ENCODE measurements around the gene GATAD2B. TPM values are rescaled to one million over a fixed set of nuclear protein-coding genes. Genes with fewer than 3 reads are reported as not detected.

GATAD2B gene
- total RNA-seq, 5 donors from 2014 or later (not counting 1 experiment from before 2014, with no cell fraction given): 94.6 to 107 (median 103) TPM

- H3K4me3 ChIP-seq (ENCODE audit: control insufficient read depth in 1 of 2, extremely low read depth in 1 of 2, low read length in 1 of 2): peak overlapping the region; percentile 82 to 95
- H3K4me1 ChIP-seq (ENCODE audit: control insufficient read depth in 1 of 2, extremely low read depth in 1 of 2, insufficient read depth in 2 of 2, low read length in 2 of 2): peaks cover 21 to 53% of the 10 kb centered on the region in 2 experiments
- H3K36me3 ChIP-seq (ENCODE audit: control insufficient read depth in 2 of 2, extremely low read depth in 1 of 2, insufficient read depth in 1 of 2, low read length in 1 of 2): peaks cover 6 to 34% of the 10 kb centered on the region in 2 donors
- H3K9me3 ChIP-seq: no peaks in the 10 kb centered on the region
- H3K27me3 ChIP-seq (replicated peaks in 1 of 2; ENCODE audit: control insufficient read depth in 2 of 2, extremely low read depth in 1 of 2, insufficient read depth in 2 of 2, low read length in 1 of 2): no peaks in the 10 kb centered on the region
- peak overlapping the region; percentile 89 for H3K27ac ChIP-seq (ENCODE audit: low read length)
- Mint-ChIP-seq H3K4me3 (peak overlapping the region; percentile 95 to 97 (median 97)), H3K27me3 (no peaks in the 10 kb centered on the region), H3K9me3 (no peaks in the 10 kb centered on the region), H3K36me3 (peaks cover 18% of the 10 kb centered on the region), H3K27ac (peak overlapping the region; percentile 96), H3K4me1 (peaks cover 50 to 63% (median 57%) of the 10 kb centered on the region in 3 donors)
- POLR2A ChIA-PET: interaction anchor here (0.7 to 1.6 kb wide), 4 partner anchors 9 to 149 kb away, joined by 3 to 9 read pairs (median 4); no protein-coding TSS in a partner anchor
- 15% methylated on average over 4 of the region's 6 CpGs for WGBS (ENCODE audit: insufficient coverage)
- DNase-seq (no peak), ATAC-seq (replicated peaks in 1 of 4) (no peak)
- CTCF ChIA-PET: interaction anchor here (0.6 to 1.9 kb wide), 4 partner anchors 9 to 85 kb away, joined by 3 to 7 read pairs (median 4); partner anchors contain the start of genes CREB3L4 (in 1 of the 2) and DENND4B (in 1 of the 2)
Measured at GRCh38 chr1:153956997-153957715, 34.4 kb upstream of the GATAD2B start.

- Mint-ChIP-seq H3K4me3 (peak overlapping the region in 1 of 3 donors; percentile 97), H3K27ac (peak overlapping the region in 1 of 2 donors; percentile 36), H3K36me3 (peaks cover 31% of the 10 kb centered on the region), H3K9me3 (no peaks in the 10 kb centered on the region), H3K27me3 (no peaks in the 10 kb centered on the region), H3K4me1 (peaks cover 42 to 58% (median 47%) of the 10 kb centered on the region in 3 donors)
- Histone ChIP-seq H3K27me3 (replicated peaks in 1 of 2; ENCODE audit: control insufficient read depth in 2 of 2, extremely low read depth in 1 of 2, insufficient read depth in 2 of 2, low read length in 1 of 2) (no peaks in the 10 kb centered on the region), H3K4me3 (ENCODE audit: control insufficient read depth in 1 of 2, extremely low read depth in 1 of 2, low read length in 1 of 2) (no peak overlapping the region), H3K36me3 (ENCODE audit: control insufficient read depth in 2 of 2, extremely low read depth in 1 of 2, insufficient read depth in 1 of 2, low read length in 1 of 2) (peaks cover 14 to 54% of the 10 kb centered on the region in 2 donors), H3K9me3 (no peaks in the 10 kb centered on the region), H3K27ac (ENCODE audit: low read length) (no peak overlapping the region), H3K4me1 (ENCODE audit: control insufficient read depth in 1 of 2, extremely low read depth in 1 of 2, insufficient read depth in 2 of 2, low read length in 2 of 2) (peaks cover 21 to 53% of the 10 kb centered on the region in 2 experiments)
- ATAC-seq (replicated peaks in 1 of 4): no peak
- ChIA-PET CTCF (interaction anchor here in 1 of 2 donors (0.7 kb wide), 2 partner anchors 23 to 147 kb away, joined by 7 to 8 read pairs; partner anchors contain the start of gene JTB), POLR2A (no interaction called here)
- 100% methylated on average over 1 of the region's 10 CpGs for WGBS (ENCODE audit: insufficient coverage)
- DNase-seq: no peak
Measured at GRCh38 chr1:153954826-153955225, 32.1 kb upstream of the GATAD2B start.

- Mint-ChIP-seq H3K9me3 (no peaks in the 10 kb centered on the region), H3K4me3 (peak overlapping the region in 2 of 3 donors; percentile 17 to 60), H3K36me3 (peaks cover 31% of the 10 kb centered on the region), H3K27me3 (no peaks in the 10 kb centered on the region), H3K27ac (peak overlapping the region; percentile 74 to 76), H3K4me1 (peaks cover 42 to 54% (median 47%) of the 10 kb centered on the region in 3 donors)
- ATAC-seq (replicated peaks in 1 of 4): no peak
- ChIA-PET CTCF (interaction anchor here in 1 of 2 donors (0.6 to 1.0 kb wide), 2 partner anchors 22 to 33 kb away, joined by 3 to 4 read pairs; no protein-coding TSS in a partner anchor), POLR2A (interaction anchor here in 1 of 2 donors (0.6 kb wide), 1 partner anchor 1581 kb away, joined by 4 read pairs; no protein-coding TSS in a partner anchor)
- no peak for DNase-seq
- Histone ChIP-seq H3K9me3 (no peaks in the 10 kb centered on the region), H3K27ac (ENCODE audit: low read length) (no peak overlapping the region), H3K4me3 (ENCODE audit: control insufficient read depth in 1 of 2, extremely low read depth in 1 of 2, low read length in 1 of 2) (no peak overlapping the region), H3K27me3 (replicated peaks in 1 of 2; ENCODE audit: control insufficient read depth in 2 of 2, extremely low read depth in 1 of 2, insufficient read depth in 2 of 2, low read length in 1 of 2) (no peaks in the 10 kb centered on the region), H3K4me1 (ENCODE audit: control insufficient read depth in 1 of 2, extremely low read depth in 1 of 2, insufficient read depth in 2 of 2, low read length in 2 of 2) (peaks cover 21 to 51% of the 10 kb centered on the region in 2 experiments), H3K36me3 (ENCODE audit: control insufficient read depth in 2 of 2, extremely low read depth in 1 of 2, insufficient read depth in 1 of 2, low read length in 1 of 2) (peaks cover 18 to 59% of the 10 kb centered on the region in 2 donors)
- WGBS (ENCODE audit: insufficient coverage): 94% methylated on average over 3 of the region's 4 CpGs
Measured at GRCh38 chr1:153953859-153954365, 31.1 kb upstream of the GATAD2B start.

GRCh38 chr1:153951801-153952200, 29.0 kb upstream of the GATAD2B start:
- Histone ChIP-seq H3K36me3 (ENCODE audit: control insufficient read depth in 2 of 2, extremely low read depth in 1 of 2, insufficient read depth in 1 of 2, low read length in 1 of 2) (peaks cover 19 to 76% of the 10 kb centered on the region in 2 donors), H3K4me1 (ENCODE audit: control insufficient read depth in 1 of 2, extremely low read depth in 1 of 2, insufficient read depth in 2 of 2, low read length in 2 of 2) (peaks cover 13 to 45% of the 10 kb centered on the region in 2 experiments), H3K27ac (ENCODE audit: low read length) (no peak overlapping the region), H3K4me3 (ENCODE audit: control insufficient read depth in 1 of 2, extremely low read depth in 1 of 2, low read length in 1 of 2) (no peak overlapping the region), H3K27me3 (replicated peaks in 1 of 2; ENCODE audit: control insufficient read depth in 2 of 2, extremely low read depth in 1 of 2, insufficient read depth in 2 of 2, low read length in 1 of 2) (no peaks in the 10 kb centered on the region), H3K9me3 (no peaks in the 10 kb centered on the region)
- Mint-ChIP-seq H3K9me3 (no peaks in the 10 kb centered on the region), H3K36me3 (peaks cover 36% of the 10 kb centered on the region), H3K27ac (peak overlapping the region in 1 of 2 donors; percentile 48), H3K27me3 (no peaks in the 10 kb centered on the region), H3K4me3 (no peak overlapping the region), H3K4me1 (peaks cover 31 to 46% (median 36%) of the 10 kb centered on the region in 3 donors)
- ATAC-seq (replicated peaks in 1 of 4): no peak
- no CpG with 5 or more reads among the region's 2 CpGs for WGBS (ENCODE audit: insufficient coverage)
- no peak for DNase-seq
- CTCF ChIA-PET: no interaction called here
- POLR2A ChIA-PET: no interaction called here

- Mint-ChIP-seq H3K9me3 (no peaks in the 10 kb centered on the region), H3K4me1 (peaks cover 25 to 42% (median 32%) of the 10 kb centered on the region in 3 donors), H3K27ac (peak overlapping the region in 1 of 2 donors; percentile 13), H3K27me3 (no peaks in the 10 kb centered on the region), H3K36me3 (peaks cover 36% of the 10 kb centered on the region), H3K4me3 (no peak overlapping the region)
- H3K36me3 ChIP-seq (ENCODE audit: control insufficient read depth in 2 of 2, extremely low read depth in 1 of 2, insufficient read depth in 1 of 2, low read length in 1 of 2): peaks cover 19 to 76% of the 10 kb centered on the region in 2 donors
- ATAC-seq (replicated peaks in 1 of 4) (no peak), DNase-seq (no peak)
- H3K9me3 ChIP-seq: no peaks in the 10 kb centered on the region
- ChIA-PET CTCF (no interaction called here), POLR2A (no interaction called here)
- H3K27ac ChIP-seq (ENCODE audit: low read length): no peak overlapping the region
- no peaks in the 10 kb centered on the region for H3K27me3 ChIP-seq (replicated peaks in 1 of 2; ENCODE audit: control insufficient read depth in 2 of 2, extremely low read depth in 1 of 2, insufficient read depth in 2 of 2, low read length in 1 of 2)
- 97% methylated on average over 11 of the region's 11 CpGs for WGBS (ENCODE audit: insufficient coverage)
- peaks cover 7 to 41% of the 10 kb centered on the region in 2 experiments for H3K4me1 ChIP-seq (ENCODE audit: control insufficient read depth in 1 of 2, extremely low read depth in 1 of 2, insufficient read depth in 2 of 2, low read length in 2 of 2)
- H3K4me3 ChIP-seq (ENCODE audit: control insufficient read depth in 1 of 2, extremely low read depth in 1 of 2, low read length in 1 of 2): no peak overlapping the region
Measured at GRCh38 chr1:153951183-153951582, 28.4 kb upstream of the GATAD2B start.

- H3K4me1 Mint-ChIP-seq: peaks cover 30 to 40% (median 34%) of the 10 kb centered on the region in 3 donors
- ChIA-PET CTCF (interaction anchor here (0.6 to 4.3 kb wide), 13 partner anchors 10 to 168 kb away, joined by 3 to 25 read pairs (median 6); partner anchors contain the start of genes CREB3L4 (in 1 of the 2), GATAD2B (in 1 of the 2), JTB (in 1 of the 2) and RPS27 (in 1 of the 2)), POLR2A (interaction anchor here (0.5 to 2.6 kb wide), 4 partner anchors 10 to 41 kb away, joined by 3 to 10 read pairs (median 6); partner anchors contain the start of gene GATAD2B (in 1 of the 2))
- peak within 1 kb of the TSS; percentile 84 for H3K27ac ChIP-seq (ENCODE audit: low read length)
- H3K4me3 ChIP-seq (ENCODE audit: control insufficient read depth in 1 of 2, extremely low read depth in 1 of 2, low read length in 1 of 2): peak within 1 kb of the TSS; percentile 70 to 83
- H3K27ac Mint-ChIP-seq: peak within 1 kb of the TSS; percentile 90 to 96
- 3% methylated on average over 24 of the region's 28 CpGs for WGBS (ENCODE audit: insufficient coverage)
- no peaks in the 10 kb centered on the region for H3K27me3 ChIP-seq (replicated peaks in 1 of 2; ENCODE audit: control insufficient read depth in 2 of 2, extremely low read depth in 1 of 2, insufficient read depth in 2 of 2, low read length in 1 of 2)
- no peaks in the 10 kb centered on the region for H3K27me3 Mint-ChIP-seq
- no peaks in the 10 kb centered on the region for H3K9me3 Mint-ChIP-seq
- DNase-seq (peak; percentile 33 to 83 (median 60)), ATAC-seq (replicated peaks in 1 of 4) (peak; percentile 63 to 68 (median 66))
- H3K4me3 Mint-ChIP-seq: peak within 1 kb of the TSS; percentile 91 to 94 (median 92)
- H3K36me3 ChIP-seq (ENCODE audit: control insufficient read depth in 2 of 2, extremely low read depth in 1 of 2, insufficient read depth in 1 of 2, low read length in 1 of 2): peaks cover 16 to 67% of the 10 kb centered on the region in 2 donors
- peaks cover 23% of the 10 kb centered on the region for H3K36me3 Mint-ChIP-seq
- no peaks in the 10 kb centered on the region for H3K9me3 ChIP-seq
- H3K4me1 ChIP-seq (ENCODE audit: control insufficient read depth in 1 of 2, extremely low read depth in 1 of 2, insufficient read depth in 2 of 2, low read length in 2 of 2): peaks cover 9 to 44% of the 10 kb centered on the region in 2 experiments
Measured at GRCh38 chr1:153946622-153947241, 24.0 kb upstream of the GATAD2B start, which contains the start of gene DENND4B. Gene DENND4B, minus strand, starts transcription at chr1:153946718. Its CDS starts 2,344 bp downstream, at chr1:153944374.

Data from T-cell (primary cell).